HG03521 (cell line): Measurements from ENCODE around the gene DAPK2.

Experiments used
- ATAC-seq: cut with Tn5 transposase; IDR thresholded peaks from one replicate; pipeline ENCODE4 v1.9.1; 2021; ENCODE audit warnings: mild to moderate bottlenecking, moderate library complexity; ENCODE audit not compliant: unreplicated experiment

DAPK2 gene

GRCh38 chr15:63920504-63921175 is 125.6 kb downstream of the DAPK2 start:
- ATAC-seq, result no peak

- ATAC-seq, result no peak
Observed at GRCh38 chr15:63918901-63919348, 127.4 kb downstream of the DAPK2 start.

GRCh38 chr15:63918317-63918672 is 128.0 kb downstream of the DAPK2 start:
- no peak for ATAC-seq

- no peak for ATAC-seq
Observed at GRCh38 chr15:63917588-63918316, 128.5 kb downstream of the DAPK2 start.

- no peak for ATAC-seq
Observed at GRCh38 chr15:63915873-63916771, 130.2 kb downstream of the DAPK2 start.

- ATAC-seq, result no peak
Observed at GRCh38 chr15:63915209-63915872, 130.9 kb downstream of the DAPK2 start.

GRCh38 chr15:63913786-63914315 is 132.4 kb downstream of the DAPK2 start:
- ATAC-seq, result no peak

GRCh38 chr15:63913336-63913735 is 132.9 kb downstream of the DAPK2 start:
- no peak for ATAC-seq

- no peak for ATAC-seq
Observed at GRCh38 chr15:63912061-63912615, 134.1 kb downstream of the DAPK2 start.

- ATAC-seq, result no peak
Observed at GRCh38 chr15:63911160-63911559, 135.1 kb downstream of the DAPK2 start.

GRCh38 chr15:63909819-63910437 is 136.4 kb downstream of the DAPK2 start:
- no peak for ATAC-seq

- ATAC-seq, result no peak
Observed at GRCh38 chr15:63908991-63909390, 137.3 kb downstream of the DAPK2 start.

GRCh38 chr15:63908281-63908680 is 138.0 kb downstream of the DAPK2 start:
- ATAC-seq, result no peak

GRCh38 chr15:63907521-63907920 is 138.8 kb downstream of the DAPK2 start:
- ATAC-seq, result no peak

GRCh38 chr15:63906266-63906584 is 140.1 kb downstream of the DAPK2 start:
- ATAC-seq, result no peak

- ATAC-seq, result no peak
Observed at GRCh38 chr15:63905558-63906265, 140.6 kb downstream of the DAPK2 start.

- ATAC-seq, result no peak
Observed at GRCh38 chr15:63905131-63905530, 141.2 kb downstream of the DAPK2 start.

GRCh38 chr15:63904042-63904441 is 142.2 kb downstream of the DAPK2 start:
- no peak for ATAC-seq

- ATAC-seq, result no peak
Observed at GRCh38 chr15:63902671-63903035, 143.6 kb downstream of the DAPK2 start.
